Activated B cell treated with CpG ODN at 0.5 μM for 24 hours (primary cell): ENCODE results near the gene RAB4A. TPM values are rescaled to one million over a fixed set of nuclear protein-coding genes. Genes with fewer than 3 reads are reported as not detected.

Experiments used
- ATAC-seq: fragments of 200-7000 bp; cut with Tn5 transposase; one replicate; pipeline ENCODE4 v1.10.0; 2021; ENCODE audit warnings: low read depth, mild to moderate bottlenecking, moderate library complexity
- CTCF ChIA-PET: fragments of 350-600 bp; sonication (Branson Sonifier 250); formaldehyde crosslinking; loops from one replicate; lab custom pipeline; 2021; ENCODE audit warnings: antibody characterized with exemption; lab: Charles Lee
- POLR2A ChIA-PET: fragments of 350-600 bp; sonication (Branson Sonifier 250); formaldehyde crosslinking; loops from one replicate; lab custom pipeline; 2021; ENCODE audit warnings: antibody characterized with exemption; lab: Charles Lee
- DNase-seq: peaks from one replicate; pipeline ENCODE4 v3.0.0; 2022
- H3K27ac Mint-ChIP-seq: one replicate; pipeline ENCODE4 v1.8.0; 2020; ENCODE audit warnings: mixed read lengths
- H3K27me3 Mint-ChIP-seq: one replicate; pipeline ENCODE4 v1.8.0; 2021; ENCODE audit warnings: mixed read lengths
- H3K36me3 Mint-ChIP-seq: one replicate; pipeline ENCODE4 v1.8.0; 2021; ENCODE audit warnings: low read depth, mixed read lengths
- H3K4me1 Mint-ChIP-seq: one replicate; pipeline ENCODE4 v1.8.0; 2021; ENCODE audit warnings: mixed read lengths
- H3K4me3 Mint-ChIP-seq: one replicate; pipeline ENCODE4 v1.8.0; 2020; ENCODE audit warnings: mild to moderate bottlenecking, mixed read lengths
- H3K9me3 Mint-ChIP-seq: one replicate; pipeline ENCODE4 v1.8.0; 2020; ENCODE audit warnings: mixed read lengths
- intact Hi-C: fragments of 100-400 bp; cut with micrococcal nuclease; formaldehyde crosslinking; loops from one replicate; pipeline ENCODE4 v1.15.1; 2024
- total RNA-seq: library from RNA; stranded (reverse); gene quantifications from 2 replicates; pipeline ENCODE4 v1.2.3, GENCODE V29; 2022
- TF ChIP-seq, protein P1 (sequence below): fragments of 200-600 bp; IDR thresholded peaks from one replicate; pipeline ENCODE4 v1.8.0; 2022; ENCODE audit warnings: antibody characterized with exemption, mild to moderate bottlenecking

RAB4A gene
- total RNA-seq, 1 donor from 2014 or later, result 42.3 TPM

DNA sequence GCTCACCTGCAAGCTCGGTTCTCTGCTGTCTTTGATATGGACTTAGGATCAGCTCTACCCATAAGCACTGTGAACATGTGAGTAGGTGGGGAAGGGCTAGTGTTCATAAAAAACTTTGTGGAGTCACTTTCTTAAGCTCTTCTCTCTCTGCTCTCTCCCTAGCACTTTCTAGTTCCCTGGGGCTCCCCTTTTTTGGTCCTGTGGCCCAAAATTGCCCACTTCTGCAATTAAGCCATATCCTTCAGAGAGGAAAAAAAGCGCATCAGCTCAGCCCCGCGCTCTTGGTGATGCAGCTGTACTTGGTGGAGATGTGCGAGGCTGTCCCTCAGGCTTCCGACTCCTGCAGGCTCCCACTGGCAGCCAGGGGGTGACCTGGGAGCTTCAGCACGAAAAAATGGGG lies 48.6 kb downstream of the RAB4A start:
- H3K27ac Mint-ChIP-seq, result no peak overlapping the region
- ATAC-seq (no peak), DNase-seq (no peak)
- TF ChIP-seq, protein P1, sequence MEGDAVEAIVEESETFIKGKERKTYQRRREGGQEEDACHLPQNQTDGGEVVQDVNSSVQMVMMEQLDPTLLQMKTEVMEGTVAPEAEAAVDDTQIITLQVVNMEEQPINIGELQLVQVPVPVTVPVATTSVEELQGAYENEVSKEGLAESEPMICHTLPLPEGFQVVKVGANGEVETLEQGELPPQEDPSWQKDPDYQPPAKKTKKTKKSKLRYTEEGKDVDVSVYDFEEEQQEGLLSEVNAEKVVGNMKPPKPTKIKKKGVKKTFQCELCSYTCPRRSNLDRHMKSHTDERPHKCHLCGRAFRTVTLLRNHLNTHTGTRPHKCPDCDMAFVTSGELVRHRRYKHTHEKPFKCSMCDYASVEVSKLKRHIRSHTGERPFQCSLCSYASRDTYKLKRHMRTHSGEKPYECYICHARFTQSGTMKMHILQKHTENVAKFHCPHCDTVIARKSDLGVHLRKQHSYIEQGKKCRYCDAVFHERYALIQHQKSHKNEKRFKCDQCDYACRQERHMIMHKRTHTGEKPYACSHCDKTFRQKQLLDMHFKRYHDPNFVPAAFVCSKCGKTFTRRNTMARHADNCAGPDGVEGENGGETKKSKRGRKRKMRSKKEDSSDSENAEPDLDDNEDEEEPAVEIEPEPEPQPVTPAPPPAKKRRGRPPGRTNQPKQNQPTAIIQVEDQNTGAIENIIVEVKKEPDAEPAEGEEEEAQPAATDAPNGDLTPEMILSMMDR, result no peak
- intact Hi-C loops, result no loop called here
- H3K27me3 Mint-ChIP-seq, result no peaks in the 10 kb centered on the region
- CTCF ChIA-PET, result no interaction called here
- H3K4me1 Mint-ChIP-seq, result peaks cover 2% of the 10 kb centered on the region
- H3K36me3 Mint-ChIP-seq, result peaks cover 30% of the 10 kb centered on the region
- H3K9me3 Mint-ChIP-seq, result no peaks in the 10 kb centered on the region
- POLR2A ChIA-PET, result no interaction called here
- H3K4me3 Mint-ChIP-seq, result no peak overlapping the region

DNA sequence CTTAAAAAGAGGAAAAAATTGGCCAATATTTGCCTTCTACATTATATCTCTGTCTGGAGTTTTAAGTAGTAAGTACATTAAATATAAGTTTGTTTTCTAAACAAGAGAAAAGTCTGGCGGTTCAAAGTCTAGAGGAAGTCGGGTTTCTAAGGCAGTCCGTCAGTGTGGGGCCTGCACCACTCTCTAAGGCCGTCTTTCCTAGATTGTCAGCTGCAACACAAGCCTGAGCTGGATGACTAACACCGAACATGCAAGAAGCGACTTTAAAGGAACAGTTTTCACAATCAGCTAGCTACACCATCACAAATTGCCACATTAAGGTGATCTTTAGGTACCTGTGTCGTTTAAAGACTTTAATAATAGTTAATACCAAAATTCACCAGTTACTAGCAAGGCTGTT lies 52.3 kb downstream of the RAB4A start:
- ATAC-seq, result no peak
- Mint-ChIP-seq H3K9me3 (no peaks in the 10 kb centered on the region), H3K27me3 (no peaks in the 10 kb centered on the region), H3K4me1 (peaks cover 33% of the 10 kb centered on the region), H3K4me3 (no peak overlapping the region), H3K36me3 (peaks cover 45% of the 10 kb centered on the region), H3K27ac (no peak overlapping the region)
- DNase-seq, result no peak
- POLR2A ChIA-PET, result no interaction called here
- intact Hi-C loops, result no loop called here
- CTCF ChIA-PET, result no interaction called here
- TF ChIP-seq, protein P1, result no peak

DNA sequence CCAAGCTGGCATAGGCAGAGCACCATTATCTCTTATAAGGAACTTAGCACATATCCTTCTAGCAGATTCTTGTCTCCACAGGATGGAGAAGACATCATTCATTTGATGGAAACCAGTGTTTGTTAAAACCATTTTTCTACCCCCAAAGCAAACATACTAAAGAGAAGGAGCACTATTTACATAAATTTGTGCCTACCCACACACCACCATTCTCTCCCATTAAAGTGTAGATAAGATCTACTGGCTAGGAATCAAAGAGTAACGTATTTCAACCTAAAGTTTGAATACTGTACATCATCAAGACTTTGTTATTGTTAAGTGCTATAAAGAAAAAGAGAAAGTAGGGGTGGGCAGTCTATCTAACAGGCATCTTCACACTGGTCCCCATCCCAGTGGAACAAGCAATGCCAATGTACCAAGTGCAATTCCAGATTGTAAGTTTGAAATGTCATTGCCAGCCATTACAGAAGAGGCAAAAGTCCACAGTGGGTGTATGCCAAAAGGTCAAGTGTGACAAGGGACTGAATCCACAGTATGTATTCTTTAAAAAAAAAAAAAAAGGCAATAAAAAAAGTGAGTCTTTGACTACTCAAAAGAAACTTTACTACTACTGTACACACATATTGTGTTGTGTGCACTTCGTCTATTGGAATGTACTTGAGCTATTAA lies 53.1 kb downstream of the RAB4A start:
- ChIA-PET CTCF (interaction anchor here (1.3 kb wide), 1 partner anchor 191 kb away, joined by 3 read pairs; no protein-coding TSS in a partner anchor), POLR2A (interaction anchor here (0.6 kb wide), 1 partner anchor 61 kb away, joined by 3 read pairs; no protein-coding TSS in a partner anchor)
- H3K9me3 Mint-ChIP-seq, result no peaks in the 10 kb centered on the region
- ATAC-seq (no peak), DNase-seq (no peak)
- H3K27me3 Mint-ChIP-seq, result no peaks in the 10 kb centered on the region
- intact Hi-C loops, result loop anchor here (2.0 kb wide), 1 partner anchor 15 kb away; no protein-coding TSS in a partner anchor
- H3K36me3 Mint-ChIP-seq, result peaks cover 43% of the 10 kb centered on the region
- H3K4me3 Mint-ChIP-seq, result no peak overlapping the region
- no peak overlapping the region for H3K27ac Mint-ChIP-seq
- peaks cover 41% of the 10 kb centered on the region for H3K4me1 Mint-ChIP-seq
- TF ChIP-seq, protein P1, result no peak

DNA sequence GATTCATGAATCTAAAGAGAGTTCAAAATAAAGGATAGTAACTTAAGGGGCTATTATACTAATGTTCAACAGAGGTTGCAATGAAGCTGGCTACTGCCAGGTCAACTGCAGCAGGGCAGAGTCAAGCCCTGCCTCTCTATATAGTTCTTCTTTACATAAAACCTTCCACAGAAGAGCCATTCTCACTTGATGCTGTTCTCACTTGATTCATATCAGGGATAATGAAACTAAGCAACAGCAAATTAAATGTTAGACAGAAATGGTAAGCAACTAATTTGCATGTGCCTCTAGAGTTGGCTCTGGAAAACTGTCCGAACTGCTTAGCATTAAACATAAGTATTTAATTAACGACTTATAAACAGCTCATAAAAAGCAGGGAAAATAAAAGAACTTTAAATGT lies 54.5 kb downstream of the RAB4A start:
- Mint-ChIP-seq H3K27me3 (no peaks in the 10 kb centered on the region), H3K9me3 (no peaks in the 10 kb centered on the region), H3K4me1 (peaks cover 44% of the 10 kb centered on the region), H3K4me3 (peak overlapping the region; percentile 20), H3K36me3 (peaks cover 44% of the 10 kb centered on the region), H3K27ac (peak overlapping the region; percentile 62)
- DNase-seq, result no peak
- ATAC-seq, result no peak
- intact Hi-C loops, result loop anchor here (2.0 kb wide), 1 partner anchor 13 kb away; no protein-coding TSS in a partner anchor
- TF ChIP-seq, protein P1, result no peak
- POLR2A ChIA-PET, result no interaction called here
- CTCF ChIA-PET, result interaction anchor here (1.2 to 1.3 kb wide), 2 partner anchors 157 to 189 kb away, joined by 3 read pairs; no protein-coding TSS in a partner anchor

DNA sequence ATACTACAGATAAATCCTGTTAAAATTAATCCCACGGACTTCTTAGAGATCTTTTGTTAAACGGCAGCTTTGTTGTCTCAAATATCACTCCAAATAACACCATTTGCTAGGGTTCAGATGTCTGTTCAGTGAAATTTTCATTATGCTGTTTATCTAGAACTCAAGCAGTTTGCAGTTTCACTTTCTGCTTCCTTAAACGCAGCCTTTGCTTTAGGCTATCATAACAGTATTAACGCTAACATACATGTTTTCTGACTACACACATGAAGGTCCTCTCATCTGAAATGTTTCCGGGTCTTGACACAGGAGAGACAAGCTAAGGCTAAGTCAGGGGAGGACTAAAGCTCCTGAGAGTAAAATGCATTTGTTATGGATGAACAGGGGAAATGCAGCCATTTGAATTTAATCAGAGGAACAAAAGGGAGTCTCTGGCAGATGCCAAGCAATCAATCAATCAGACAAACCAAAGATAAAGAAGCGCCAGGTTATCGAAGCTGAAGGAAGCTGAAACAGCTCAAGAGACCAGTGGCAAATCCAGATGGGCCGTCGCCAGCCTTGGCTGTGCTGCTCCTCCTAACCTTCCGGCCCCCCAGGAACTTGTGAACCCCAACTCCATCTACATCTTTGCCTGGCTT lies 55.1 kb downstream of the RAB4A start:
- H3K36me3 Mint-ChIP-seq, result peaks cover 42% of the 10 kb centered on the region
- ChIA-PET CTCF (interaction anchor here (1.2 kb wide), 1 partner anchor 156 kb away, joined by 3 read pairs; no protein-coding TSS in a partner anchor), POLR2A (no interaction called here)
- no peaks in the 10 kb centered on the region for H3K27me3 Mint-ChIP-seq
- DNase-seq (no peak), ATAC-seq (peak; percentile 33)
- intact Hi-C loops, result loop anchor here (2.0 kb wide), 1 partner anchor 13 kb away; no protein-coding TSS in a partner anchor
- no peaks in the 10 kb centered on the region for H3K9me3 Mint-ChIP-seq
- H3K4me3 Mint-ChIP-seq, result peak overlapping the region; percentile 33
- peak overlapping the region; percentile 62 for H3K27ac Mint-ChIP-seq
- peaks cover 44% of the 10 kb centered on the region for H3K4me1 Mint-ChIP-seq
- TF ChIP-seq, protein P1, result no peak
